Measurements from ENCODE around the gene PAFAH1B2.

PAFAH1B2 gene

GRCh38 chr11:117221775-117222517, 77.9 kb downstream of the PAFAH1B2 start:
- DNase-seq (ENCODE audit: low spot score) = no peak

- no peak for DNase-seq (ENCODE audit: low spot score)
These were observed 79.1 kb downstream of the PAFAH1B2 start for GRCh38 chr11:117222991-117223740.

GRCh38 chr11:117223741-117224689, 79.9 kb downstream of the PAFAH1B2 start:
- no peak for DNase-seq (ENCODE audit: low spot score)

GRCh38 chr11:117225553-117226170, 81.6 kb downstream of the PAFAH1B2 start:
- no peak for DNase-seq (ENCODE audit: low spot score)
